Adipocyte (in vitro differentiated cells): ENCODE measurements around the gene MCOLN1.
"Not testable (repeated sequence)": the region's sequence is repeated elsewhere in the genome, so short reads cannot be mapped to it uniquely, and the experiment has no call there.

ENCODE experiments used
- DNase-seq: peaks from one replicate; pipeline ENCODE4 v3.0.0-alpha.2; 2015; ENCODE audit warnings: low read depth
- H3K27me3 ChIP-seq: replicated peaks from 2 replicates; pipeline ENCODE4 v1.7.0; 2013; ENCODE audit warnings: mild to moderate bottlenecking, low read length, moderate library complexity; ENCODE audit not compliant: control insufficient read depth, insufficient read depth
- H3K36me3 ChIP-seq: 2 replicates; pipeline ENCODE4 v1.7.0; 2013; ENCODE audit warnings: low read length, mild to moderate bottlenecking, moderate library complexity; ENCODE audit not compliant: control insufficient read depth, insufficient read depth, severe bottlenecking
- H3K4me1 ChIP-seq: 2 replicates; pipeline ENCODE4 v1.7.0; 2013; ENCODE audit warnings: mild to moderate bottlenecking, low read length, moderate library complexity; ENCODE audit not compliant: control insufficient read depth, insufficient read depth
- H3K4me3 ChIP-seq: 2 replicates; pipeline ENCODE4 v1.7.0; 2013; ENCODE audit warnings: mild to moderate bottlenecking, low read length, moderate library complexity
- H3K9ac ChIP-seq: 2 replicates; pipeline ENCODE4 v1.7.0; 2013; ENCODE audit warnings: mild to moderate bottlenecking, low read length, moderate library complexity
- H3K9me3 ChIP-seq: 2 replicates; pipeline ENCODE4 v1.7.0; 2013; ENCODE audit warnings: mild to moderate bottlenecking, low read length, moderate library complexity; ENCODE audit not compliant: control insufficient read depth

Gene MCOLN1

GRCh38 chr19:7528192-7528519, 5.7 kb downstream of the MCOLN1 start:
- no peak overlapping the region for H3K4me3 ChIP-seq
- H3K4me1 ChIP-seq: peaks cover 9% of the 10 kb centered on the region
- no peaks in the 10 kb centered on the region for H3K27me3 ChIP-seq
- no peaks in the 10 kb centered on the region for H3K9me3 ChIP-seq
- no peak for DNase-seq
- H3K36me3 ChIP-seq: peaks cover 36% of the 10 kb centered on the region
- no peak overlapping the region for H3K9ac ChIP-seq

- Histone ChIP-seq H3K4me3 (no peak overlapping the region), H3K9ac (no peak overlapping the region), H3K36me3 (peaks cover 36% of the 10 kb centered on the region), H3K4me1 (peaks cover 7% of the 10 kb centered on the region), H3K9me3 (no peaks in the 10 kb centered on the region), H3K27me3 (no peaks in the 10 kb centered on the region)
- DNase-seq: no peak
These were observed 6.3 kb downstream of the MCOLN1 start for GRCh38 chr19:7528522-7529245.

GRCh38 chr19:7529246-7529600, 6.8 kb downstream of the MCOLN1 start:
- DNase-seq: no peak
- peaks cover 5% of the 10 kb centered on the region for H3K4me1 ChIP-seq
- H3K9ac ChIP-seq: no peak overlapping the region
- no peak overlapping the region for H3K4me3 ChIP-seq
- peaks cover 36% of the 10 kb centered on the region for H3K36me3 ChIP-seq
- no peaks in the 10 kb centered on the region for H3K9me3 ChIP-seq
- no peaks in the 10 kb centered on the region for H3K27me3 ChIP-seq

- no peak for DNase-seq
- H3K9ac ChIP-seq: no peak overlapping the region
- peaks cover 36% of the 10 kb centered on the region for H3K36me3 ChIP-seq
- peaks cover 5% of the 10 kb centered on the region for H3K4me1 ChIP-seq
- H3K4me3 ChIP-seq: no peak overlapping the region
- H3K9me3 ChIP-seq: no peaks in the 10 kb centered on the region
- no peaks in the 10 kb centered on the region for H3K27me3 ChIP-seq
These were observed 7.4 kb downstream of the MCOLN1 start for GRCh38 chr19:7529610-7530490.

GRCh38 chr19:7533281-7533885, 11.0 kb downstream of the MCOLN1 start:
- peaks cover 26% of the 10 kb centered on the region for H3K36me3 ChIP-seq
- H3K9me3 ChIP-seq: no peaks in the 10 kb centered on the region
- no peak for DNase-seq
- peak overlapping the region; percentile 96 for H3K9ac ChIP-seq
- H3K4me1 ChIP-seq: peaks cover 10% of the 10 kb centered on the region
- H3K4me3 ChIP-seq: peak overlapping the region; percentile 97
- H3K27me3 ChIP-seq: no peaks in the 10 kb centered on the region

- peaks cover 25% of the 10 kb centered on the region for H3K36me3 ChIP-seq
- DNase-seq: peak; percentile 95
- no peaks in the 10 kb centered on the region for H3K27me3 ChIP-seq
These were observed 11.6 kb downstream of the MCOLN1 start for GRCh38 chr19:7533925-7534480.

GRCh38 chr19:7534531-7535046, 12.2 kb downstream of the MCOLN1 start:
- no peaks in the 10 kb centered on the region for H3K9me3 ChIP-seq
- peak overlapping the region; percentile 97 for H3K4me3 ChIP-seq
- H3K4me1 ChIP-seq: peaks cover 10% of the 10 kb centered on the region
- H3K9ac ChIP-seq: peak overlapping the region; percentile 96
- H3K36me3 ChIP-seq: peaks cover 21% of the 10 kb centered on the region
- no peaks in the 10 kb centered on the region for H3K27me3 ChIP-seq
- peak; percentile 90 for DNase-seq

More at GRCh38 chr19:7533925-7534480, 11.6 kb downstream of the MCOLN1 start:
- Histone ChIP-seq H3K4me3 (peak overlapping the region; percentile 97), H3K9me3 (no peaks in the 10 kb centered on the region), H3K9ac (peak overlapping the region; percentile 96), H3K4me1 (peaks cover 10% of the 10 kb centered on the region)

GRCh38 chr19:7535047-7535997, 12.9 kb downstream of the MCOLN1 start, which contains the start of gene PNPLA6:
PNPLA6 (plus strand) TSS chr19:7535717; CDS start chr19:7535789, 72 bp downstream.
- no peaks in the 10 kb centered on the region for H3K9me3 ChIP-seq
- H3K36me3 ChIP-seq: peaks cover 18% of the 10 kb centered on the region
- H3K4me1 ChIP-seq: peaks cover 10% of the 10 kb centered on the region
- no peaks in the 10 kb centered on the region for H3K27me3 ChIP-seq
- peak; percentile 98 for DNase-seq
- peak within 1 kb of the TSS; percentile 96 for H3K9ac ChIP-seq
- H3K4me3 ChIP-seq: peak within 1 kb of the TSS; percentile 97

GRCh38 chr19:7535998-7536695, 13.7 kb downstream of the MCOLN1 start:
- DNase-seq: no peak
- Histone ChIP-seq H3K4me3 (peak overlapping the region; percentile 97), H3K4me1 (peaks cover 10% of the 10 kb centered on the region), H3K27me3 (no peaks in the 10 kb centered on the region), H3K9ac (peak overlapping the region; percentile 96), H3K9me3 (no peaks in the 10 kb centered on the region), H3K36me3 (peaks cover 23% of the 10 kb centered on the region)

- not testable (repeated sequence) for DNase-seq, H3K9me3 ChIP-seq, H3K4me1 ChIP-seq, H3K4me3 ChIP-seq, H3K9ac ChIP-seq, H3K27me3 ChIP-seq
- H3K36me3 ChIP-seq: peaks cover 46% of the 10 kb centered on the region
These were observed 16.6 kb downstream of the MCOLN1 start for GRCh38 chr19:7538990-7539389.
